Smooth muscle cell (in vitro differentiated cells): ENCODE measurements around the gene SMAD7. TPM values are rescaled to one million over a fixed set of nuclear protein-coding genes. Genes with fewer than 3 reads are reported as not detected.

Experiments used
- DNase-seq: peaks from one replicate; lab custom pipeline; 2025; ENCODE audit not compliant: unreplicated experiment; lab: John Stamatoyannopoulos, UW
- H2AFZ ChIP-seq: fragments of 200-600 bp; sonication (generic); 2 replicates; pipeline ENCODE4 v1.6.0; 2016; ENCODE audit warnings: antibody characterized with exemption, low read depth, mild to moderate bottlenecking
- H3F3A ChIP-seq: fragments of 200-600 bp; sonication (generic); 2 replicates; pipeline ENCODE4 v1.6.0; 2017; ENCODE audit warnings: antibody characterized with exemption, low read depth
- H3K27ac ChIP-seq: fragments of 200-600 bp; sonication (generic); 2 replicates; pipeline ENCODE4 v1.5.1; 2016; ENCODE audit warnings: low read depth, mild to moderate bottlenecking
- H3K27me3 ChIP-seq: fragments of 200-600 bp; sonication (generic); 2 replicates; pipeline ENCODE4 v1.6.1; 2016; ENCODE audit warnings: low read depth, mild to moderate bottlenecking
- H3K36me3 ChIP-seq: fragments of 200-600 bp; sonication (generic); 2 replicates; pipeline ENCODE4 v1.5.1; 2016; ENCODE audit warnings: low read depth
- H3K4me1 ChIP-seq: fragments of 200-600 bp; sonication (generic); 2 replicates; pipeline ENCODE4 v1.5.1; 2016; ENCODE audit warnings: low read depth
- H3K4me2 ChIP-seq: fragments of 200-600 bp; sonication (generic); 2 replicates; pipeline ENCODE4 v1.6.0; 2016; ENCODE audit warnings: mild to moderate bottlenecking
- H3K4me3 ChIP-seq: fragments of 200-600 bp; sonication (generic); 2 replicates; pipeline ENCODE4 v1.5.1; 2016; ENCODE audit warnings: mild to moderate bottlenecking
- H3K79me2 ChIP-seq: fragments of 200-600 bp; sonication (generic); 2 replicates; pipeline ENCODE4 v1.6.0; 2016; ENCODE audit warnings: low read depth, mild to moderate bottlenecking
- H3K9ac ChIP-seq: fragments of 200-600 bp; sonication (generic); 2 replicates; pipeline ENCODE4 v1.6.0; 2016; ENCODE audit warnings: low read depth
- H3K9me3 ChIP-seq: fragments of 200-600 bp; sonication (generic); replicated peaks from 2 replicates; pipeline ENCODE4 v1.5.1; 2016; ENCODE audit warnings: low read depth
- H4K20me1 ChIP-seq: fragments of 200-600 bp; sonication (generic); 2 replicates; pipeline ENCODE4 v1.6.0; 2016; ENCODE audit warnings: low read depth
- CTCF ChIP-seq: fragments of 200-600 bp; sonication (generic); IDR thresholded peaks from 2 replicates; pipeline ENCODE4 v1.5.1; 2017; ENCODE audit warnings: borderline replicate concordance, mild to moderate bottlenecking, antibody characterized with exemption; ENCODE audit not compliant: insufficient read depth, poor library complexity, severe bottlenecking
- WGBS: methylation state at CpG from one replicate; pipeline ENCODE4 v1.1.7; 2016; ENCODE audit warnings: low lambda C conversion rate; 5-methylcytosine and 5-hydroxymethylcytosine counted together
- polyA plus RNA-seq: library from polyadenylated mRNA; unstranded; fragments of >200 nt; fragmentation: Nextera tagmentation; extraction: Ambion mirVana; gene quantifications from 2 replicates; pipeline ENCODE4 v1.2.1, GENCODE V29; 2016
- total RNA-seq: library from RNA; depleted of rRNA; stranded (reverse); fragments of >200 nt; gene quantifications from 2 replicates; pipeline ENCODE4 v1.2.3, GENCODE V29; 2014

SMAD7 gene
- total and polyA plus RNA-seq, 2 experiments from 2014 or later = 114 to 134 TPM

GRCh38 chr18:48924630-48925490 lies 25.9 kb downstream of the SMAD7 start:
- no peaks in the 10 kb centered on the region for H3K36me3 ChIP-seq
- DNase-seq = no peak
- no peak for TF ChIP-seq CTCF
- H3K4me1 ChIP-seq = peaks cover 68% of the 10 kb centered on the region
- 23% methylated on average over 17 of the region's 17 CpGs for WGBS
- peaks cover 91% of the 10 kb centered on the region for H4K20me1 ChIP-seq
- no peaks in the 10 kb centered on the region for H3K9me3 ChIP-seq
- H3K27ac ChIP-seq = peak overlapping the region; percentile 100
- no peak overlapping the region for H2AFZ ChIP-seq
- no peak overlapping the region for H3K4me3 ChIP-seq
- peak overlapping the region; percentile 67 for H3K9ac ChIP-seq
- peak overlapping the region; percentile 79 for H3K4me2 ChIP-seq
- peaks cover 68% of the 10 kb centered on the region for H3F3A ChIP-seq
- no peaks in the 10 kb centered on the region for H3K27me3 ChIP-seq
- H3K79me2 ChIP-seq = peaks cover 96% of the 10 kb centered on the region

- H3K4me3 ChIP-seq = no peak overlapping the region
- H4K20me1 ChIP-seq = peaks cover 90% of the 10 kb centered on the region
- H3K4me2 ChIP-seq = peak overlapping the region; percentile 79
Observed at GRCh38 chr18:48923746-48924629, 26.8 kb downstream of the SMAD7 start.

GRCh38 chr18:48922801-48923730 lies 27.7 kb downstream of the SMAD7 start:
- Histone ChIP-seq H3K4me2 (peak overlapping the region; percentile 79), H3F3A (peaks cover 74% of the 10 kb centered on the region), H3K4me1 (peaks cover 53% of the 10 kb centered on the region), H3K27ac (peak overlapping the region; percentile 100), H3K4me3 (peak overlapping the region; percentile 14), H3K36me3 (no peaks in the 10 kb centered on the region), H3K27me3 (no peaks in the 10 kb centered on the region), H2AFZ (no peak overlapping the region), H3K9ac (peak overlapping the region; percentile 65), H3K79me2 (peaks cover 96% of the 10 kb centered on the region), H4K20me1 (peaks cover 82% of the 10 kb centered on the region), H3K9me3 (no peaks in the 10 kb centered on the region)
- TF ChIP-seq CTCF = no peak
- no peak for DNase-seq
- WGBS = 20% methylated on average over 18 of the region's 21 CpGs

More at GRCh38 chr18:48923746-48924629, 26.8 kb downstream of the SMAD7 start:
- Histone ChIP-seq H3F3A (peaks cover 72% of the 10 kb centered on the region), H3K27me3 (no peaks in the 10 kb centered on the region), H3K4me1 (peaks cover 61% of the 10 kb centered on the region), H2AFZ (no peak overlapping the region), H3K79me2 (peaks cover 96% of the 10 kb centered on the region), H3K9ac (peak overlapping the region; percentile 67), H3K27ac (peak overlapping the region; percentile 100), H3K9me3 (no peaks in the 10 kb centered on the region), H3K36me3 (no peaks in the 10 kb centered on the region)
- 19% methylated on average over 12 of the region's 15 CpGs for WGBS
- DNase-seq = no peak
- no peak for TF ChIP-seq CTCF
